Stimulated activated CD8-positive, alpha-beta memory T cell treated with anti-CD3 and anti-CD28 coated beads, Interleukin-7, amount 100 ng/mL, for 4 hours (primary cell): ENCODE data around the gene ZNF579.

Experiments
- DNase-seq, 2 donors: peaks; one replicate each; pipeline ENCODE4 v3.0.0-alpha.2; 2020; ENCODE audit warnings: low read depth in 2 of 2

Gene ZNF579

DNA sequence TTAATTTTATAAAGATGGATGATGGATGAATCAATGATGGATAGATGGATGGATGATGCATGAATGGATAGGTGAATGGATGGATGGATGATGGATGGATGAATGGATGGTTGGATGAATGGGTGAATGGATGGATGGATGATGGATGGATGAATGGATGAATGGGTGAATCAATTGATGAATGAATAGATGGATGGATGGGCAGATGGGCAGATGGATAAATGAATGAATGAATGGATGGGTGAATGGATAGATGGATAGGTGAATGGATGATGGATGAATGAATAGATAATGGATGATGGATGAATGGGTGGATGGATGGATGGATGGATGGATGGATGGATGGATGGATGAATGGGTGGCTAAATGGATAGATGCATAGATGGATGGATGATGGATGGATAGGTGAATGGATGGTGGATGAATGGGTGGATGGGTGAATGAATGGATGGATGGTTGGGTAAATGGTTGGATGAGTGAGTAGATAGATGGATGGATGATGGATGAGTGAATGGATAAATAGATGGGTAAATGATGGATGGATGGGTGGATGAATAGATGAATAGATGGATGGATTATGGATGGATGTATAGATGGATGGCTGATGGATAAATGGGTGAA, 12.8 kb downstream of the ZNF579 start:
- no peak for DNase-seq

DNA sequence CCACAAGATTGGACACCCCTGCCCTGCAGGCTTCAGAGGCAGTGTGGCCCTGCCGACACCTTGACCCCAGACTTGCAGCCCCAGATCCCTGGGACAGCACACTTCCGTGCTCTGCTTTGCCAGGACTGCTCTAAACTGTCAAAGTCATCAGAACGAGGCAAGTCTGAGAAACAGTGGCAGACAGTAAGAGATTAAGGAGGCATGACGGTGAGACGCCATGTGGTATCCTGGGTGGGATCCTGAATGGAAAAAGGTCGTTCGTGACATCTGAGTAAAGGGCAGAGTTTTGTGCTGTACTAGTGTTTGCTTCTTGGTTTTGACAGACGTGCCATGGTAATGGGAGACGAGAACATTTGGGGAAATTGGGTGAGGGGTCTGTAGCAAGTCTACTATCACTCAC, 13.8 kb downstream of the ZNF579 start:
- no peak for DNase-seq

- no peak for DNase-seq
Measured at GRCh38 chr19:55563261-55563690, 17.4 kb downstream of the ZNF579 start.

DNA sequence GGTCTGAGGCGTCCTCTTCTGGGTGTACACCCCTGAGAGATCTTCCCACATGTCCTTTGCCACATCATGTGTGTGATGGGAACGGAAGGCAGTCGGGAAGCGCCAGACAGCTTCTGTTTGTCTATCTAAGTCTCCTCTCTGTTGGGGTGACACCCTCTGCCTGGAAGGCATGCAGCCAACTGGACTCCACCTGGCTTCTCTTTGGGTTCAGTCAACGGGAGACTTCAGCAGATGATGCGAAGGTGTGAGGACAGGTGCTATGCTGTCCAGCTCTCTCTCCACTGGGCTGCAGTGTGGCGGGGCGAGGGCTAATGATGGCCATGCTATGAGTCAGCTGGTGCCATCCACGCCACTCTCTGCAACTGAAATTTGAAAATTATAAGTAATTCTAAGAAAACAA, 21.0 kb downstream of the ZNF579 start:
- no peak for DNase-seq

DNA sequence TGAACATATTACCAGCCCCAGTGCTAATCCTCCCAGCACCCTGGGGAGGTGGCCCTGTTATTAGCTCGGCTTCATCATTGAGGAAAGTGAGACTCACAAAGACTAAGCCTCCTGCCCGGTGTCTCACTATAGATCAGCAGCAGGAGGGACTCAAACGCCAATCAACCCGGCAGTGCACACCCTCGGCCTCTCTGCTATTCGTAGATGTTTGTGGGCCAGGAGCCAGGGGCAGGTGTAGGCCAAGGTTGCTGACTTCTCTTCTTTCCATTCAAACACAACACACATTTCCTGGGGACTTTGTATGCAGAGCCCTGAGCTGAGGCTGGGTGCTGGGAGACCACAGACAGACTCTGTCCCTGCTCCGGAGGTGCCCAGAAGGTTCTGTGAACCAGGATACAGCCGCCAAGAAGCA, 25.9 kb downstream of the ZNF579 start:
- DNase-seq = no peak

GRCh38 chr19:55554302-55554701, 26.3 kb downstream of the ZNF579 start:
- no peak for DNase-seq

GRCh38 chr19:55553217-55554182, 27.1 kb downstream of the ZNF579 start:
- DNase-seq = no peak

GRCh38 chr19:55552620-55553019, 28.0 kb downstream of the ZNF579 start:
- DNase-seq = no peak

DNA sequence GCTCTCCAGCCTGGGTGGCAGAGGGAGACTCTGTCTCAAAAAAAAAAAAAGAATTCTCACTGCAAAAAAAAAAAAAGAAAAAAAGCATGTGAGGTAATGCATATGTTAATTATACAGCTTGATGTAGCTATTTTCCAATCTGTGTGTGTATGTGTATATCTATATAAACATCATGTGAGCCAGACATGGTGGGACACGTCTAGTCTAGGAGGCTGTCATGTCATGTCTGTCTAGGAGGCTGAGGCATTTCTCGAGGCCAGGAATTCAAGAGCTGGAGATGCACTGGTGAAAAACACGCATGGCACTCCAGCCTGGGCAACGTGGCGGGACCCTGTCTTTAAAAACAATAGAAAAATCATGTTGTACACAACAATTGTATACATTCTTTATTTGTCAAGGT, 28.4 kb downstream of the ZNF579 start:
- DNase-seq = no peak

GRCh38 chr19:55550321-55550650, 30.4 kb downstream of the ZNF579 start:
- DNase-seq = no peak

DNA sequence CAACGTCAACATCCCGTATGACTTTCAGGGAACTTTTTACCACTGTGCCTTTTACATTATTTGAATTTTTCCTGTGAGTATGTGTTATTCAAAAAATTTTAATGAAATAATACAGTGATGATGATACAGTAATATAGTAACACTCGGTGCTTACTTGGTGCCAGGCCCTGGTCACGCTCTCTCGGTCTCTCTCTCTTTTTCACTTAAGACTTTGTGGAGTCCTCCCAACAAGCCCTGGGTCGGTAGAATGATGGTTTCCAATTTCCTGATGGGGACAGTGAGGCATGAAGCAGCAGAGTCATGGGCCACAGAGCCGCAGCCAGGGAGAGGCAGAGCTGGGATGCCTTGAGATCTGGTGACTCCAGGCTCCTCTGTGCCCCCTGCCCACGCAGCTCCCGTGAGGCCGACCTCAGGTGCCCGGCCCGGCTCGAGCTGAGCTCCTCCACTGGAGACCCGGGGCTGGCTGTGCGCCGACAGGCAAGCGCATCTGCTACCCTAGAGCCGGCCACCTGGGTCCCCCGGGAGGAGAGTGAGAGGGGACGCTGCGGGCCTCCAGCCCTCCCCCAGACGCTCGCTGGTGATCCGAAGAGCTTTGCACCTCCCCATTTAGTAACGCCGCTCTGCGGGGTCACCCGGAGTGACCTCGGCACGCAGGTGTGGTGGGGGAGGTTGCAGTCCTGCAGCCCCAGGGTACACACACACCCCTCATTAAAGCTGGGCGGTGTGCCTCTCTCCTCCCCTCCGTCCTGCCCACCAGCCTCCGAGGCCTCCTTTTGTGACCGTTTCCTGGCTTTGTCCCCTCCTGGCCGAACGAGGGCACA, 30.9 kb downstream of the ZNF579 start:
- no peak for DNase-seq

GRCh38 chr19:55546822-55547614, 33.6 kb downstream of the ZNF579 start:
- no peak for DNase-seq

DNA sequence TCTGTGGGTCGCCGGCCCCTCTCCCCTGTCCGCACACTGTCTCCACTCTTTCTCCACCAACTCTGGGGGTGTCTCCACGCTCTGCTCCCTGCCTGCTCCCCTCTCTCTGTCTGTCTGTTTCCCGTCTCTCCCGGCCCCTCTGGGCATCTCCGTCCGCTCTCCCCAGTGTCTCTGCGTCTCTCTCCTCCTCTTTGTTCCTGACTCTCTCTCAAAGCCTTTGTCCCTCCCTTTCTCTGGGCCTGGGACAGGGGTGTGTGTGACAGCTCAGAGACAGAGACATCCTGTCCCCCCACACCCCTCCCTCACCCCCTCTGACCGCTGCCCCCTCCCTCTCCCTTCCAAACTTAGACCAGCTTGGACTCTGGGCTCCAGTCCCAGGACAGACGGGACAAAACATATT, 34.6 kb downstream of the ZNF579 start:
- no peak for DNase-seq

DNA sequence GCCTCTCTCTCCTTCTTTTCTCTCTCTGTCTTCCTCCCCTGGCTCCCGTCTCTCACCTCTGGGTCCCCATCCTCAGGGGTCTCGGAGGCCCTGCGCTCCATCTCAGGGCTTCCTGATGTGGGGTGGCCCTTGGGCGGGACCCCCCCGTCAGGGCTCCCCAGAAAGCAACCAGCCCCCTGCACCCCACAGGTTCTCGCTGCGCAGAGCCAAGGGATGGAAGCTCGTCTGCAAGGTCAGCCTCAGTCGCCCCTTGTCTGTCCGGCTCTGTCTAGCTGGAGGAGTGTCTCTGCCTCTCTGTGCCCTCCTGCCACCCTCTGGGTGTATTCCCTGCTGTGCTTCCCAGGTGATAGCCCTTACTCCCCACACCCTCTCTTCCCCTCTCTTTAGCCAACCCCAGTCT, 35.2 kb downstream of the ZNF579 start, which contains the start of gene SBK3:
Gene SBK3, minus strand, starts transcription at position 101 of the 400 bp plus-strand sequence. Its CDS starts 0 bp downstream, at position 101.
- DNase-seq = no peak

GRCh38 chr19:55544776-55545439, 35.7 kb downstream of the ZNF579 start:
- no peak for DNase-seq

DNA sequence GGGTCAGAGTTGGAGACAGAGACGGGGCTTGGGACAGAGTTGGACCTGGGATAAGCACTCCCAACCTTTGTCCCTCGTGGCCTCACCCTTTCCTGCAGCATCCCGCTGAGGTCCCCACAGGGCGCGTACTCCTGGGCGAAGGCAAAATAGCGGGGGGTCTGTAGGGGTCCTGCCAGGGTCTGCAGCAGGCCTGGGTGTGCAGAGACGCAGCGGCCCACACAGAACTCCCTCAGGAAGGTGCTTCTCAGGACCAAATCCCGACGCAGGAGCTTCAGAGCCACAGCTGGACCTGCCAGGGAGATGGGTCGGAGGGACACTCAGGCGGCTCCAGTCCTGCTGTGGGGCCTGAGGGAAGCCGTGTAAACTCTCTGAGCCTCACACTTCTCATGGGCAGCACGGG, 36.6 kb downstream of the ZNF579 start:
- no peak for DNase-seq

- no peak for DNase-seq
Measured at GRCh38 chr19:55543567-55543966, 37.1 kb downstream of the ZNF579 start.

GRCh38 chr19:55542292-55542855, 38.3 kb downstream of the ZNF579 start:
- DNase-seq = no peak

DNA sequence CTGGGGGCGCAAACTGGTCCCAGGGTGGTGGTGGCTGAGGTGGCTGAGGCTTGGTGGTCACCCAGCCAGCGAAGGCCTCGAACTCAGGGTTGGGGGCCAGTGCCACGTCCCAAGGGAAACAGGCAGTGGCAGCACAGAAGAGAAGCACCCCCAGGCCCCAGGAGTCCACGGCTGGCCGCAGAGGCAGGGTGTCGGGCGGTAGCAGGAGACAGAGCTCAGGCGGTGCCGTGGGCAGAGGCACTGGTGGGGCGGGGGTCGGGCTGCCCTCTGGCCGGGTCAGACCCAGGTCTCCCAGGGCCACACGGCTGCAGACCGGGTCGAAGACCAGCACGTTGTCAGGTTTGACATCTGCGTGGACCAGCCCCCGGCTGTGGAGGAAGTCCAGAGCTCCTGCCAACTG, 39.6 kb downstream of the ZNF579 start:
- DNase-seq = no peak

- DNase-seq = no peak
Measured at GRCh38 chr19:55540619-55541018, 40.0 kb downstream of the ZNF579 start.
